Stimulated activated CD8-positive, alpha-beta memory T cell treated with anti-CD3 and anti-CD28 coated beads, Interleukin-4, amount 100 ng/mL, for 24 hours (primary cell): ENCODE data around the gene GPR137B.

Source experiments
- DNase-seq: peaks from one replicate; pipeline ENCODE4 v3.0.0-alpha.2; 2020; ENCODE audit warnings: low read depth

Gene GPR137B, protein sequence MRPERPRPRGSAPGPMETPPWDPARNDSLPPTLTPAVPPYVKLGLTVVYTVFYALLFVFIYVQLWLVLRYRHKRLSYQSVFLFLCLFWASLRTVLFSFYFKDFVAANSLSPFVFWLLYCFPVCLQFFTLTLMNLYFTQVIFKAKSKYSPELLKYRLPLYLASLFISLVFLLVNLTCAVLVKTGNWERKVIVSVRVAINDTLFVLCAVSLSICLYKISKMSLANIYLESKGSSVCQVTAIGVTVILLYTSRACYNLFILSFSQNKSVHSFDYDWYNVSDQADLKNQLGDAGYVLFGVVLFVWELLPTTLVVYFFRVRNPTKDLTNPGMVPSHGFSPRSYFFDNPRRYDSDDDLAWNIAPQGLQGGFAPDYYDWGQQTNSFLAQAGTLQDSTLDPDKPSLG

DNA sequence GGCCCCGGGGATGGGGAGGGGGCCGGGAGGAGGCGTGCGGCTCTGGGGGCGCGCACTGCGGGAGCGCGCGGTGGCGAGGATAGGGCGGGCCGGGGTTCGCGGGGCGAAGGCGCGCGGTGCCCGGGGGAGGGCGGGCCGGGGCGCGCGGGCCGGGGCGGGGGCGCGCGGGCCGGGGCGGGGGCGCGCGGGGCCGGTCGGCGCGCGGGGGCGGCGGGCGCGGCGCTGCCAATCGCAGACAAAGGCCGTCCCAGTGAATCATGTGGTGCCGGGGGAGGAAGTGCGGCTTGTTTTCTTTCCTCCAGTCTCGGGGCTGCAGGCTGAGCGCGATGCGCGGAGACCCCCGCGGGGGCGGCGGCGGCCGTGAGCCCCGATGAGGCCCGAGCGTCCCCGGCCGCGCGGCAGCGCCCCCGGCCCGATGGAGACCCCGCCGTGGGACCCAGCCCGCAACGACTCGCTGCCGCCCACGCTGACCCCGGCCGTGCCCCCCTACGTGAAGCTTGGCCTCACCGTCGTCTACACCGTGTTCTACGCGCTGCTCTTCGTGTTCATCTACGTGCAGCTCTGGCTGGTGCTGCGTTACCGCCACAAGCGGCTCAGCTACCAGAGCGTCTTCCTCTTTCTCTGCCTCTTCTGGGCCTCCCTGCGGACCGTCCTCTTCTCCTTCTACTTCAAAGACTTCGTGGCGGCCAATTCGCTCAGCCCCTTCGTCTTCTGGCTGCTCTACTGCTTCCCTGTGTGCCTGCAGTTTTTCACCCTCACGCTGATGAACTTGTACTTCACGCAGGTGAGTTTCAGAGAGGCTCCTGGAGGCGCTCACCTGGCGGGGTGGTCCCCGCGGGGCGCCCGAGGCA, at the start of gene GPR137B:
Gene GPR137B (plus strand): TSS at position 287 of the 851 bp plus-strand sequence. CDS start 84 bp downstream, at position 371.
- peak; percentile 49 for DNase-seq

GRCh38 chr1:236092899-236093298, 49.4 kb upstream of the GPR137B start:
- no peak for DNase-seq

DNA sequence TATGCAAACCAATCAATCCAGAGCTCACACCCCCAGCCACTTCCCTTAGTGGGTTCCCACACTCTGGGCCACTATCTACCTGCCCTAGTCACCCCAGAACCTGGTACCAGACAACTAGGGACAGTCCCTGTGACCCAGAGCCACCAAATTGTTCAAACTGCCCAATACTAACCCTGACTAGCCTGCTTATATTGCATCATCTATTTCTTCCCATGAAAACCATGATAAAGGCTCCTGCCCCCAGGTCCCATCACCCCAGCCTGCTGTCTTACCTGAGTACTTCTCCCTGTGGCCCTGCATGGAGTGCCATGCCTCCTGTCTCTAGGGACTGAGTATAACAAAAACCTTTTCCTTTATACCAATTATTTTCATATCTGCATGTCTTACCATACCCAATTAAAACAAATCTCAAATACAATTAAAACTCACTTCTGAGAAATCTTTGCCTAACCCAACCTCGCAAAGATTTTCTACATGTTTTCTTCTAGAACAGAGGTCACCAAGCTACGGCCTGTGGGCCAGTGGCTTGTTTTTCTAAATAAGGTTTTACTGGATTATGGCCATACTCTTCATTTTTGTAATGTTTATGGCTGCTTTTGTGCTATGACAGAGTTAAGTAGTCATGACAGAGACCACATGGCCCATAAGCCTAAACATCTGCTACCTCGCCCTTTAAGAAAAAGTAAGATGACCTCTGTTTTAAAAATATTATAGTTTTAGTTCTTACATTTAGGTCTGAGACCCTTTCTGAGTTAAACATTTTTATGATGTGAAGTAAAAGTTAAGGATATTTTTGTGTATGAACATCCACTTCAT, 46.4 kb upstream of the GPR137B start:
- no peak for DNase-seq

GRCh38 chr1:236096660-236097482, 45.5 kb upstream of the GPR137B start:
- peak; percentile 67 for DNase-seq

DNA sequence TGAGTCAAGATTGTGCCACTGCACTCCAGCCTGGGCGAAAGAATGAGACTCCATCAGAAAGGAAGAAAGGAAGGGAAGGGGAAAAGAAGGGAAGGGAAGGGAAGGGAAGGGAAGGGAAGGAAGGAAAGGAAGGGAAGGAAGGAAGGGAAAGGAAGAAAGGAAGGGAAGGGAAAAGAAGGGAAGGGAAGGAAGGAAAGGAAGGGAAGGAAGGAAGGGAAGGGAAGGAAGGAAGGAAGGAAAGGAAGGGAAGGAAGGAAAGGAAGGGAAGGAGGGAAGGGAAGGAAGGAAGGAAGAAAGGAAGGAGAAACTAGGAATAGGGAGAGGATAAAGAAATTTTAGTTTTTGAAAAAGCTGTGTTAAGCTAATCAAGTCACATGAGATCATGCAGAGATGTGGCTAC, 44.1 kb upstream of the GPR137B start:
- DNase-seq = no peak

DNA sequence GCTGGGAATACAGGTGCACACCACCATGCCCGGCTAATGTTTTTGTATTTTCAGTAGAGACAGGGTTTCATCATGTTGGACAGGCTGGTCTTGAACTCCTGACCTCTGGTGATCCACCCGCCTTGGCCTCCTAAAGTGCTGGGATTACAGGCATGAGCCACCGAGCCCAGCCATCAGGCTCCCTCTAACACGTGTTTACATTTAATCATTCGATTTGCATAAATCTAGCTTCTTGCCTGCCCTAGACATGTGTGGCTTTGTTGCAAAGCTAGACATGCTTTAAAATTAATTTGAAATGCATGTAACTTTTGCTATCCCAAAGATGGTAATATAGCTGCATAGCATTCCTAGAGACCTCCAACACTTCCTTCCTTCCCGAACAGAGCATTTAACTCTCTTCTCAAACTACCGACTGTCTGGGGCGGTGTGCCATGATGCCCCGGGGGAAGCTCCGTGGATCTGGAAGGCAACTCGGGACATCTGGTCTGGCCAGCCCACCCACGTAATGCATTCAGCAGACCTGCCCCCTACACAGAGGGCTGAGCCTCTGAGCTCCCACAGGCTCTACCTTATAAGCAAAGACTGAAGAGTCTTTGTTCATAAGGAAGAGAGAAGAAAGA, 42.9 kb upstream of the GPR137B start:
- DNase-seq = no peak

DNA sequence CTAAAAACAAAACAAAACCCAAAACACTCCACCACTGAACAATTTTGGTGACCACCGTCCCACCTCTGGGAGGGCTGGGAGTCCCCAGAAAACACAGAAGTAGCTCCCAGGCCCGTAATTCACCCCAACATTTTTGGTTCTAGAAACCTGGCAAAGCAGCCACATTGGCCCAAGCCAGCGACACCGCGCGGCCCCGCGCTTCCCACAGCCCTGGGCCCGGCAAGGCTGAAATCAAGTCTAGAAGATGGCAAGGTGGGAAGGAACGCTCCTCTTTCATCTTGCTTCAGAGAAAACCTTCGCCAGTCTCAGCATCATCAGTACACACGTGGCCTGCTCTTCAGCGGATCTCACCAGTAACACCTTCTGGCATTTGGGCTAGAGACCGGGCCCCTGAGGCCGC, 41.5 kb upstream of the GPR137B start:
- no peak for DNase-seq

- DNase-seq = no peak
Measured at GRCh38 chr1:236101233-236102200, 40.8 kb upstream of the GPR137B start.

GRCh38 chr1:236102611-236103010, 39.7 kb upstream of the GPR137B start:
- no peak for DNase-seq

GRCh38 chr1:236103059-236103458, 39.3 kb upstream of the GPR137B start:
- no peak for DNase-seq

DNA sequence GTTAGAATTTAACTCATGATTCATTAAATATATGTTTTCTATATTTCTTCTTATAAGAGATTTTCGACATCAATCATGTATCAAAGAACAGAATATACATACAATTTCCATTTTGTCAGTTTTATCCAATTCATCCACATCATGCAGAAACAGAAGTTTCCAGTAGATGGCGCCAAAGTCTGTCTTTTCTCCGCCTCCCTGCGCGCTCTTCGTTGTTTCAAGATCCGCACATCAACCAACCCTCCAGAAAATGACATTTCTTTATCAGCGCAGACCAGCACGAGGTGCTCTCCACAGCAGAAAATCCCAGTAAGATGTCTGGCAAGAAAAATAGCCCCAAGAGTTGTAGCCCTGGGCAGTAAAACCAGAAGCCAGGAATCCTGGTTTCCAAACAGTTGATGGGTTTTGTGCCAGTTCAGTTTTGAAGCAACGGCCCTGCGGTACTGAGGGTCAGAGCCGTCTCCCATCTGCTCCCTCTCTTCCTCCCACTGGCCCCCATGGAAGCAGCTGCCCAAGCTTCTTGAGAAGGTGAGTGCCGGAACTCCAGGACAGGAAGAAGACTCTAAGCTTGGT, 38.6 kb upstream of the GPR137B start:
- peak; percentile 26 for DNase-seq

- DNase-seq = no peak
Measured at GRCh38 chr1:236107121-236107907, 35.0 kb upstream of the GPR137B start.

DNA sequence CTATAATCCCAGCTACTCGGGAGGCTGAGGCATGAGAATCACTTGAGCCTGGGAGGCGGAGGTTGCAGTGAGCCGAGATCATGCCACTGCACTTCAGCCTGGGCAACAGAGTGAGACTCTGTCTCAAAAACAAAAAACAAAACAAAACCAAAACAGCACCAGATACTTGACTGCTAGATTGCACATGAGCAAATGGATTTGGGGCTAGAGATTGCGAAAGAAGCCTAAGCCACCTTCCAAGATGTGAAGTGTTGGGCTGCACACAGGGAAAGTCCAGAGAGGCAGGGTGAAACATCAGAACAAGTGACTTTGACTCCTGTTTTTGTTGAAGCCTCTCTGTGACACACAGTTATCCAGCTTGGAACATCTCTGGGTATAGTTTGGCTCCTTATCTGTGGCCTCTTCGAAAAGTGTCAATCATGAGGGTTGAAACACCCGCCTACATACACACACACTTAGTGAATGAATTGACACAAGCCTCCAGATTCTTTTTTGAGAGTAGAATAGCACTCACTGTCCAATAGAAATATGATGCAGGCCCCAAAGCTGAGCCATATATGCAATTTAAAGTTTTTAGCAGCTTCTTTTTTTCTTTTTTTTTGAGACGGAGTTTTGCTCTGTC, 34.2 kb upstream of the GPR137B start:
- DNase-seq = no peak

GRCh38 chr1:236110137-236110536, 32.2 kb upstream of the GPR137B start:
- no peak for DNase-seq

DNA sequence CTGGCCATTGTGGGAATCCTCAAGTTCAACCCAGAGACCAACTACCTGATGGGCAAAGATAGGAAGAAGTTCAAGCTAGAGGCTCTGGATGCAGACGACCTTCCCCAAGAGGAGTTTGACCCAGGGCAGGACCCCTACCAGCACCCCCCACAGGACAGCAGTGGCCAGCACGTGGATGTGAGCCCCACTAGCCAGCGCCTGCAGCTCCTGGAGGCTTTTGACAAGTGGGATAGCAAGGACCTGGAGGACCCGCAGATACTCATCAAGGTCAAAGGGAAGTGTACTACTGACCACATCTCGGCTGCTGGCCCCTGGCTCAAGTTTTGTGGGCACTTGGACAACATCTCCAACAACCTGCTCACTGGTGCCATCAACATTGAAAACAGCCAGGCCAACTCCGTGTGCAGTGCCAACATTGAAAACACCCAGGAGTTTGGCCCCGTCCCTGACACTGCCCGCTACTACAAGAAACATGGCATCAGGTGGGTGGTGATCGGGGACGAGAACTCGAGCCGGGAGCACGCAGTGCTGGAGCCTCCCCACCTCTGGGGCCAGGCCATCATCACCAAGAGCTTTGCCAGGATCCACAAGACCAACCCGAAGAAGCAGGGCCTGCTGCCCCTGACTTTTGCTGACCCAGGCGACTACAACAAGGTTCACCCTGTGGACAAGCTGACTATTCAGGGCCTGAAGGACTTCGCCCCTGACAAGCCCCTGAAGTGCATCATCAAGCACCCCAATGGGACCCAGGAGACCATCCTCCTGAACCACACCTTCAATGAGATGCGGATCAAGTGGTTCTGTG, 30.6 kb upstream of the GPR137B start:
- DNase-seq = no peak

- DNase-seq = no peak
Measured at GRCh38 chr1:236112332-236112627, 30.1 kb upstream of the GPR137B start.

- no peak for DNase-seq
Measured at GRCh38 chr1:236113324-236114032, 28.9 kb upstream of the GPR137B start.
